ENCODE results near the gene KIF16B. TPM values are rescaled to one million over a fixed set of nuclear protein-coding genes. Genes with fewer than 3 reads are reported as not detected.
A peak's percentile ranks its signal among the peaks of the same experiment; 100 is the strongest.
"Not testable (repeated sequence)": the region's sequence is repeated elsewhere in the genome, so short reads cannot be mapped to it uniquely, and the experiment has no call there.

Gene KIF16B
- 4.7 TPM for polyA plus RNA-seq (2013, experiment 1 of 2; ENCODE audit: insufficient read length)
- polyA plus RNA-seq (2013, experiment 2 of 2; ENCODE audit: insufficient read length), result 5.9 TPM

GRCh38 chr20:16573001-16573965, at the start of gene KIF16B:
TSS of gene KIF16B (minus strand) at chr20:16573448. CDS start at chr20:16573275, 173 bp downstream.
- DNase-seq, result peak; percentile 87

GRCh38 chr20:16622501-16622900, 49.3 kb upstream of the KIF16B start:
- no peak for DNase-seq

DNA sequence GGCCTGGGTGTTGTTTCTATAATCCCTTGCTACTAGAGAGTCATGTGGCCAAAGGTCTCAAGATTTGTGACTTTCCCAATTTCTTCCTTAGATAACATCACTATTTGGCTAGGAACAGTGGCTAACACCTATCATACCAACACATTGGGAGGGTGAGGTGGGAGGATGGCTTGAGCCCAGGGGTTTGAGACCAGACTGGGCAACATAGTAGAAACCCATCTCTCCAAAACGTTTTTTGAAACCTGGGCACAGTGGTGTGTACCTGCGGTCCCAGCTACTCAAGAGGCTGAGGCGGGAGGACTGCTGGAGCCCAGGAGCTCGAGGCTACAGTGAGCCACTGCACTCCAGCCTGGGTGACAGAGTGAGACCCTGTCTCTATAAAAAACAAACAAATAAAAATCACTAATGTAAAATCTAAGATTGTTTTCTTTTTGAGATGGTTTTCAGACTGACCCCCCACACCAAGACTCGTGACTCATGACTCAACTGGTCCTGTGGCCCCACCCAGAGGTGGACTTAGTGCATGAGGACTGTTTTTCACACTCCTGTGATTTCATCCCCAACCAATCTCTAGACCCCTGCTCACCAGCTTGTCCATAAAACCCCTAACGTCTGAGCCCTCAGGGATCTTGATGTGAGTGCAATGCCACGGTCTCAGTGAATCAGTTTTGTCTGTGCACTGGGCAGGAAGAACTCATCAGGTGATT, 48.3 kb upstream of the KIF16B start:
- DNase-seq, result no peak

GRCh38 chr20:16620961-16621360, 47.7 kb upstream of the KIF16B start:
- no peak for DNase-seq

- no peak for DNase-seq
Measured at GRCh38 chr20:16619953-16620352, 46.7 kb upstream of the KIF16B start.

- DNase-seq, result no peak
Measured at GRCh38 chr20:16617056-16617455, 43.8 kb upstream of the KIF16B start.

DNA sequence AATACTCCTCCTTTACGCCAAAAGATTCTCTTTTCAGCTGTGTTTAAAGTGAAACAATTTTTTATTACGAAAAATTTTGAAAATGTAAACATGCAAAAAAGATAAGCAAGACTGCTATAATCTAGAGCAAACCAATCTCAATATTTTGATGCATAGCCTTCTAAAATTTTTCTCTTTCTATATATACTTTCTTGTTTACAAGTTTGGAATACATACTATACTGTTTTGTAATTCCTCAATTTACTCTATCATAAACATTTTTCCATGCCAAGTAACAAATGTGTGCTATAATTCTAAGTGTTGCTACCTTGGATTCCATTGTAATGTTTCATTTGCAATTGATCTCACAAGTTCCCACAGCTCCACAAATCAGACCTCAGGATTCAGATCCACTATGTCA, 43.1 kb upstream of the KIF16B start:
- no peak for DNase-seq

- DNase-seq, result peak; percentile 67
Measured at GRCh38 chr20:16615199-16615598, 42.0 kb upstream of the KIF16B start.

DNA sequence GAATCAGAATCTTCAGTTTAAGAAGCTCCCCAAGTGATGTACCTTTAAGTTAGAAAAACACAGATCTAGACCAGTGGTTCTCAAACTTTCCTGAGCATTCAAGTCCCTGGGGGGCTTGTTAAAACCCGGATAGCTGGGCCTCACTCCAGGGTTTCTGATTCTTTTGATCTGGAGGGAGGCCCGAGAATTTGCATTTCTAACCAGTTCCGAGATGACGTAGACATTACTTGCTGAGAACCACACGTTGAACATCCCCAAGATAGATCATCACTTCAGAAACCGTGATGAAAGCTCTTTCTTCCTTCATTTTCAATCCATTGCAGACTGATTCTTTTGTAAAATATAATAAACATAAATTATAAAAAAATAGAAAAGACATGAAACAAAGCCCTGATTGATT, 40.7 kb upstream of the KIF16B start:
- DNase-seq, result no peak

DNA sequence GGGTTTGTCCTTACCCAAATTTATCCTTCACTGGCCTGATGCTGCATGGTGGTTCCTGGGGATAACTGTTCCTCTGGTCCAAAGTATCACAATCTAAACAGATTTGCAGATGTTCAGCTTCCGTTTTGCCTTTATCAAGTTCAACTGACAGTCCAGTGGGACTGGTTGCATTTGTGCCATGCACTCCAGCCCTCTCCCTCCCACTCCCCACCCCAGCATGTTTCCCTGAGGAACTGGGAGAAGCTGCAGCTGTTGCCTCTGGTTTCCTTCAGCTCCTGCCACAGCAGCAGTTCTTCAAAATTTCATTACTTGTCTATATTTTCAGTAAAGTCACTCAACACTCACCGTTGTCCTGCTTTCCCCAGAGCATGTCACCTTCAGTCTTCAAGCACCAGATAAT, 39.5 kb upstream of the KIF16B start:
- DNase-seq, result no peak

DNA sequence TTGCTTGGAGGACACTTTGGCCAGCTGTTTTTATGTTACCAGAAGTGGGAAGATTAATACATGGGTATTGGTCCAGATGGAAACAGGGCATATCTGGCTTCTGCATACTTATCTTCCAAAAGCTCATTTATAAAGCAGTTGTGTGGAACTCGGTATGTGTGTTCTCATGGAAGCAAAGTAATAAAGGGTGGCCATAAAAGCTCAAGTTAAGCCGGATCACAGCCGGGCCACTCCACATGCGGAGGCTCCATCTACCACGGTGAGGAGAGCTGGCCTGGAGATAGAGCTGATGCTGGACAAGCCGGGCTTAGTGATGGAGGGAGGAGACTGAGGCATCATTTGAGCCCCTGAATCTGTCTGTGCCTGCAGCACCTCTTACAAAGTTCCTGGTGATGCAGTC, 38.6 kb upstream of the KIF16B start:
- DNase-seq, result no peak

GRCh38 chr20:16609066-16609465, 35.8 kb upstream of the KIF16B start:
- no peak for DNase-seq

DNA sequence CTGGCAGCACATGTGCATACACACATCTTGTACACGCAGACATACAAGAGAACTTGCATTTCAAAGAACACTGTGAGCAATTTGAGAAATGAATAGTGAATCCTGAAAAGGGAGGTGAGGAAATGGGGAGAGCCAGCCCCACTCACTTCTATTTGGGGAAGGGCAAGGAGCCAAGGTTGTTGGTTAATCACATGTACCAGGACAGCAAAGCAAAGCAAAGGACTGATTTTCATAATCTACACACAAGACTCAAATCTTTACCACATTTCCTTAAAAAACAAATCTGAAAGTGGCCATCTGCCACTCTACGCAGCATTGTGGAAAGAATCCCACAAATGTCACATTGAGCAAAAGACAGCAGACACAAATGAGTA, 35.0 kb upstream of the KIF16B start:
- DNase-seq, result no peak

GRCh38 chr20:16607364-16608276, 34.4 kb upstream of the KIF16B start:
- no peak for DNase-seq

DNA sequence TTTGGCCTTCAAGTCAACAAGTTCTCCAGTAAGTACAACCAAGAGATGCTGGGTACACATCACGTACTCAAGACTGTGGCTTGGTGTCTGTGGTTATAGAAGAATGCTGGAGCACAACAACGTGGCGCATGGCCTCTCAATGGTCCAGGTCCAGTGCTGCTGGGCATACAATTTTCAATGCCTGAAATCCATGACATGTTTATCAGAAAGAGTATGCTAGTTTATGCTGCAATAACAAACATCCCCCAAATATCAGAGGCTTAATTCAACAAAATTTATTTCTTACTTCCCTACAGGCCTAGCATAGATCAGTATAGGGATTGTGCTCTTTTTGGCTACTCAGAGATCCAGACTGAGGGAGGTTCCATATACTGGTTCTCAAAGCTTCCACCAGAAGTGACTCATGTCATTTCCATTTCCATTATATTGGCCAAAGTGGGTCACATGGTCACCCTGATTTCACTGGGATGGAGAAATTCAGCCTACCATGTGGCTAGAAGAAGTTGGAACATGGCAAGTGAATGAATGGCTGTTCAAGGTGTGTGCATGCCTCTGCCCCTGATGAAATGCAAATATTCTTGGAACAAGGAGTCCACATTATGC, 33.3 kb upstream of the KIF16B start:
- DNase-seq, result no peak

DNA sequence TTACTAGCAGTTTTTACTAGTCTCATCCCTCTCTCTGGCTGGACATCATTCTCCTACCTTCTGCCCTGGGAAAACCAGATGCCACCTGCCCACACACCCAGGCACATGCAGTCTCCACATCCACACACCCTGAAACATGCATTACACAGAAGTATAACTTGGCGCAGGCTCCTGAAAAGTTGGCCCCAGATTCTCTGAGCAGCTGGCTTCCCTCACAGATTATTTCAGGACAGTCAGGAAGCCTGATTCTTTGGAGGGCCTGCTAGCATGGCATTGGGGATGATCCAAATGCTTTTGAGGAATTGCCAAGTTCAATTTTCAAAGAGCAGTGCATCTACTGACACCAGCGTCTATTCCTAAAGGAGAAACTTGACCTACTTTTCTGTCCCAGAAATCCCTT, 27.8 kb upstream of the KIF16B start:
- no peak for DNase-seq

DNA sequence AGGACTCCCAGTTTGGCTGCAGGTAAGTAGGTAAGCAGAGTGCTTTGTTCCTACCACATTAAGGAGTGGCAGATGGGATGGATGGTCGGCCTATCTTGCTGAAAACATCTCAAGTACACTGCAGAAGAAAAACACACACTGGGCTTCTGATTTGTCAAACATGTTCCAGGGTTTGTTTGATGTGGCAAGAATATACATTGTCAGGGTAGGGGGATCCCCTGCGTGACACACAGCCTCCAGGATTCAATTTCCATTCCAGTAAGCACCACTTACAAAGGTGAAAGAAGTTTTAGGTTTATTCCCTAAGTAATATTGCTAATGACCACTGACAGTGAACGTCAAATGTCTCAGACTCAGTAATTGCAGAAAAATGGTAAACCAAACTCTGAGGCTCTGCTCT, 26.0 kb upstream of the KIF16B start:
- no peak for DNase-seq

DNA sequence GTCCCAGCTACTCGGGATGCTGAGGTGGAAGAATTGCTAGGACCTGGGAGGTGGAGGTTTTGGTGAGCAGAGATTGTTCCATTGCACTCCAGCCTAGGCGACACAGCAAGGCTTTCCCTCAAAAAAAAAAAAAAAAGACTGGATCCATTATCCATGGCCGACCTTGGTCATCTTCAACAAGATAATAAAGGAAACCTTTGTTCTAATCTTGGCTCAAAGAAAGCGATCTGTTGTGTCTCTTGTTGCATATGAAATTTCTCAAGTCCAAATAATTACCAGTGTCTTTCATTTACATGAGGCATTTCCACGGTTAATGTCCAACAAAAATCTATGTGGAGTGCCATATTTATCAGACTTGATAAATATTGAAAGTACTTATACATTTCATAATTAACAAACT, 23.7 kb upstream of the KIF16B start:
- no peak for DNase-seq

- not testable (repeated sequence) for DNase-seq
Measured at GRCh38 chr20:16596404-16596803, 23.2 kb upstream of the KIF16B start.

DNA sequence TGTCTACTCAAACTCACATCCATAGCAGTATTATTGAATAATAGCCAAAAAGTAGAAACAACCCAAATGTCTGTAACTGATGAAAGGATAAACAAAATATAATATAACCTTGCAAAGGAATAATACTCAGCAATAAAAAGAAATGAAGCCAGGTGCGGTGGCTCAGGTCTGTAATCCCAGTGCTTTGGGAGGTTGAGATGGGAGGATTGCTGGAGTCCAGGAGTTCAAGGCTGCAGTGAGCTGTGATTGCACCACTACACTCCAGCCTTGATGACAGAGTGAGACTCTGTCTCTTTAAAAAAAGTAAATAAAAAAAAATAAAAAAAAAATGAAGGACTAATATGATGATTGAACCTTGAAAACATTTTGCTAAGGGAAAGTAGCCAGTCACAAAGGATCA, 22.1 kb upstream of the KIF16B start:
- no peak for DNase-seq

DNA sequence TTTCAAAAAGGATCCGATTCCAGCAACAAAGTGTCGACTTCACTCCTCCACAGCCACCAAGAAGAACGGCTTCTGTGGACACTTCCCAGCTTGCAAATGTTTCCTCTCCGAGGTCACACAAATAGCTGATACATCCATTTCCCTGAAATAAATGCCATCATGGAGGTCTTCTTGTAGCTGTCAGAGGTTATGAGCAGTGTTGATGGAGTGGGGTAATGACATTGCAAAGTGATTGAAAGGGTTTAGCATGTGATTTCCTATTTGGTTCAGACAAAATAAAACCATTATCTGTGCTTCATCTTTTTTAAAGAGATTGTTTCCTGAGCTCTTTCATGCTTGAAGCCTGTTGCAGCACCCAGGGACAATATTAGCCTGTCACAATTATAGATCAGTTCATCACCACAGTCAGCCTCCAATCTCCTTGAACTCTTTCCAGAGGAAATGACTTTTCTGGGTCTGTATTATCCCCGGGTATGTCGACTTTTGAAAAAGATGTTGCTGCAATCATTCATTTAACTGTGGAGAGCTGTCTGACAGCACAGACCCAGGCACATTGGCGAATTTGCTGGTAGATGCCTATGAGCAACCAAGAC, 16.9 kb upstream of the KIF16B start:
- DNase-seq, result no peak

GRCh38 chr20:16589623-16590022, 16.4 kb upstream of the KIF16B start:
- DNase-seq, result no peak
